ENCODE results near the gene CLEC4M.

The CLEC4M gene

GRCh38 chr19:7773841-7774240 lies 10.8 kb downstream of the CLEC4M start:
- H3K4me3 ChIP-seq (ENCODE audit: low read depth, low read length): no peak overlapping the region
- no peak for TF ChIP-seq CTCF (IDR thresholded peaks at IDR 0.05; ENCODE audit: low read depth, low read length)

GRCh38 chr19:7775761-7776160 lies 12.7 kb downstream of the CLEC4M start:
- no peak overlapping the region for H3K4me3 ChIP-seq (ENCODE audit: low read depth, low read length)
- TF ChIP-seq CTCF (IDR thresholded peaks at IDR 0.05; ENCODE audit: low read depth, low read length): no peak

- no peak overlapping the region for H3K4me3 ChIP-seq (ENCODE audit: low read depth, low read length)
- TF ChIP-seq CTCF (IDR thresholded peaks at IDR 0.05; ENCODE audit: low read depth, low read length): no peak
These were observed 15.0 kb downstream of the CLEC4M start for GRCh38 chr19:7778081-7778480.

GRCh38 chr19:7779631-7780486 lies 16.8 kb downstream of the CLEC4M start:
- TF ChIP-seq CTCF (IDR thresholded peaks at IDR 0.05; ENCODE audit: low read depth, low read length): no peak
- no peak overlapping the region for H3K4me3 ChIP-seq (ENCODE audit: low read depth, low read length)

GRCh38 chr19:7781157-7781556 lies 18.1 kb downstream of the CLEC4M start:
- H3K4me3 ChIP-seq (ENCODE audit: low read depth, low read length): no peak overlapping the region
- TF ChIP-seq CTCF (IDR thresholded peaks at IDR 0.05; ENCODE audit: low read depth, low read length): no peak

- H3K4me3 ChIP-seq (ENCODE audit: low read depth, low read length): no peak overlapping the region
- no peak for TF ChIP-seq CTCF (IDR thresholded peaks at IDR 0.05; ENCODE audit: low read depth, low read length)
These were observed 21.0 kb downstream of the CLEC4M start for GRCh38 chr19:7783991-7784423.

GRCh38 chr19:7784856-7785255 lies 21.8 kb downstream of the CLEC4M start:
- TF ChIP-seq CTCF (IDR thresholded peaks at IDR 0.05; ENCODE audit: low read depth, low read length): no peak
- no peak overlapping the region for H3K4me3 ChIP-seq (ENCODE audit: low read depth, low read length)

All from WI38 (cell line).